HCT116 (cell line): ENCODE data around the gene USH1C.

Experiments used
- EZH2 ChIP-seq: fragments of 200-600 bp; sonication (generic); IDR thresholded peaks from 2 replicates; pipeline ENCODE4 v1.6.1; 2017; ENCODE audit warnings: antibody characterized with exemption, mixed run types
- REST ChIP-seq: IDR thresholded peaks from 2 replicates; pipeline ENCODE4 v1.6.1; 2012; ENCODE audit warnings: low read depth
- TF ChIP-seq, protein P1 (sequence below), 3 experiments: fragments of 200-600 bp in 1 of 3; sonication (generic) in 1 of 3; IDR thresholded peaks in 2 of 3; conservative IDR thresholded peaks in 1 of 3; 2 replicates each; pipeline ENCODE4 v1.5.1; 2012 to 2017; ENCODE audit warnings: low read depth in 2 of 3, low read length in 2 of 3, antibody characterized with exemption in 1 of 3, borderline replicate concordance in 1 of 3, control low read depth in 1 of 3, mild to moderate bottlenecking in 1 of 3, mixed read lengths in 1 of 3, mixed run types in 1 of 3, moderate library complexity in 1 of 3; ENCODE audit not compliant: insufficient read depth in 1 of 3

DNA sequence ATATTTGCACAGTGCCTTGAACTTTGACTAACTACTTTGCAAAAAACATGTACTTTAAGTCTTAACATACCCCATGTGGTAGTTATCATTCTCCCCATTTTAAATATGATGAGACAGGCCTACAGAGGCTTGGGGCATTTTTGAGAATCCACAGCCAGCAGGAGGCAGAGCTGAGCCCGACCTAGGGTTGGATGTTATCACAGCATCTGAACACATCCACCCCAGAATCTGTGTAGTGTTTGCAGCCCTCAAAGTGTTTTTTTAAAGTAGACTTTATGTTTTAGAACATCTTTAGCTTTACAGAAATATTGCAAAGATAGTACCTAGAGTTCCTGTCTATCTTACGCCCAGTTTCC lies 20.4 kb upstream of the USH1C start:
- TF ChIP-seq, protein P1, sequence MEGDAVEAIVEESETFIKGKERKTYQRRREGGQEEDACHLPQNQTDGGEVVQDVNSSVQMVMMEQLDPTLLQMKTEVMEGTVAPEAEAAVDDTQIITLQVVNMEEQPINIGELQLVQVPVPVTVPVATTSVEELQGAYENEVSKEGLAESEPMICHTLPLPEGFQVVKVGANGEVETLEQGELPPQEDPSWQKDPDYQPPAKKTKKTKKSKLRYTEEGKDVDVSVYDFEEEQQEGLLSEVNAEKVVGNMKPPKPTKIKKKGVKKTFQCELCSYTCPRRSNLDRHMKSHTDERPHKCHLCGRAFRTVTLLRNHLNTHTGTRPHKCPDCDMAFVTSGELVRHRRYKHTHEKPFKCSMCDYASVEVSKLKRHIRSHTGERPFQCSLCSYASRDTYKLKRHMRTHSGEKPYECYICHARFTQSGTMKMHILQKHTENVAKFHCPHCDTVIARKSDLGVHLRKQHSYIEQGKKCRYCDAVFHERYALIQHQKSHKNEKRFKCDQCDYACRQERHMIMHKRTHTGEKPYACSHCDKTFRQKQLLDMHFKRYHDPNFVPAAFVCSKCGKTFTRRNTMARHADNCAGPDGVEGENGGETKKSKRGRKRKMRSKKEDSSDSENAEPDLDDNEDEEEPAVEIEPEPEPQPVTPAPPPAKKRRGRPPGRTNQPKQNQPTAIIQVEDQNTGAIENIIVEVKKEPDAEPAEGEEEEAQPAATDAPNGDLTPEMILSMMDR (IDR thresholded peaks at IDR 0.05 in 2 of 3, conservative IDR thresholded peaks at IDR 0.05 in 1 of 3; ENCODE audit: borderline replicate concordance in 1 of 3, insufficient read depth in 1 of 3, low read depth in 2 of 3, low read length in 2 of 3), result peak in 2 of 3 experiments; percentile 41 to 61; a peak in 4 of 6 replicates
- no peak for TF ChIP-seq EZH2
- no peak for TF ChIP-seq REST
